H1 (cell line): ENCODE measurements around the gene EFCAB8.

Source experiments
- BCL11A ChIP-seq, 2 experiments: IDR thresholded peaks; one replicate each; pipeline ENCODE4 v1.6.1; 2011; ENCODE audit warnings: low read depth in 2 of 2, low read length in 2 of 2, mild to moderate bottlenecking in 2 of 2
- BRCA1 ChIP-seq: IDR thresholded peaks from 2 replicates; pipeline ENCODE4 v1.6.1; 2012; ENCODE audit warnings: low read depth, low read length, improper control_type of control experiment
- CEBPB ChIP-seq: IDR thresholded peaks from 2 replicates; pipeline ENCODE4 v1.6.1; 2012; ENCODE audit warnings: low read depth, low read length
- EP300 ChIP-seq, 2 experiments: IDR thresholded peaks; 1 replicate in 1 of 2; 2 replicates in 1 of 2; pipeline ENCODE4 v1.6.1; 2011 to 2012; ENCODE audit warnings: low read depth in 2 of 2, low read length in 2 of 2, mild to moderate bottlenecking in 2 of 2, borderline replicate concordance in 1 of 2, inconsistent platforms in 1 of 2, moderate library complexity in 1 of 2
- GABPA ChIP-seq: IDR thresholded peaks from 2 replicates; pipeline ENCODE4 v1.6.1; 2011; ENCODE audit warnings: mild to moderate bottlenecking, low read length, moderate library complexity, borderline replicate concordance; ENCODE audit not compliant: insufficient read depth
- KDM1A ChIP-seq: fragments of 200-600, 300-600 bp; sonication (generic); IDR thresholded peaks from 2 replicates; pipeline ENCODE4 v1.7.1; 2016; ENCODE audit warnings: mild to moderate bottlenecking, low read length, borderline replicate concordance
- MAFK ChIP-seq: IDR thresholded peaks from 2 replicates; pipeline ENCODE4 v1.6.1; 2012; ENCODE audit warnings: low read depth, mild to moderate bottlenecking, improper control_type of control experiment, low read length
- POLR2AphosphoS5 ChIP-seq: IDR thresholded peaks from 2 replicates; pipeline ENCODE4 v1.6.1; 2011; ENCODE audit warnings: low read depth, low read length
- SAP30 ChIP-seq: fragments of 300-600 bp; sonication (generic); IDR thresholded peaks from 2 replicates; pipeline ENCODE4 v1.7.1; 2012; ENCODE audit warnings: low read length, moderate library complexity, mild to moderate bottlenecking, inconsistent platforms; ENCODE audit not compliant: insufficient read depth, insufficient replicate concordance
- TAF1 ChIP-seq: IDR thresholded peaks from 2 replicates; pipeline ENCODE4 v1.6.1; 2011; ENCODE audit warnings: mild to moderate bottlenecking, low read depth, low read length
- TCF12 ChIP-seq: IDR thresholded peaks from 2 replicates; pipeline ENCODE4 v1.6.1; 2011; ENCODE audit warnings: low read depth, mild to moderate bottlenecking, low read length
- TF ChIP-seq, protein P1 (sequence below): IDR thresholded peaks from 2 replicates; pipeline ENCODE4 v1.6.1; 2011; ENCODE audit warnings: low read depth, mild to moderate bottlenecking, low read length; ENCODE audit not compliant: insufficient read depth
- TF ChIP-seq, protein P2 (sequence below), 3 experiments: IDR thresholded peaks; 1 replicate in 2 of 3; 2 replicates in 1 of 3; pipeline versions ENCODE4 v1.5.1 to v1.6.1; 2011; ENCODE audit warnings: low read length in 3 of 3, mild to moderate bottlenecking in 3 of 3, inconsistent platforms in 2 of 3, low read depth in 1 of 3, moderate library complexity in 1 of 3; ENCODE audit not compliant: insufficient read depth in 1 of 3; ENCODE audit errors: control extremely low read depth in 1 of 3

DNA sequence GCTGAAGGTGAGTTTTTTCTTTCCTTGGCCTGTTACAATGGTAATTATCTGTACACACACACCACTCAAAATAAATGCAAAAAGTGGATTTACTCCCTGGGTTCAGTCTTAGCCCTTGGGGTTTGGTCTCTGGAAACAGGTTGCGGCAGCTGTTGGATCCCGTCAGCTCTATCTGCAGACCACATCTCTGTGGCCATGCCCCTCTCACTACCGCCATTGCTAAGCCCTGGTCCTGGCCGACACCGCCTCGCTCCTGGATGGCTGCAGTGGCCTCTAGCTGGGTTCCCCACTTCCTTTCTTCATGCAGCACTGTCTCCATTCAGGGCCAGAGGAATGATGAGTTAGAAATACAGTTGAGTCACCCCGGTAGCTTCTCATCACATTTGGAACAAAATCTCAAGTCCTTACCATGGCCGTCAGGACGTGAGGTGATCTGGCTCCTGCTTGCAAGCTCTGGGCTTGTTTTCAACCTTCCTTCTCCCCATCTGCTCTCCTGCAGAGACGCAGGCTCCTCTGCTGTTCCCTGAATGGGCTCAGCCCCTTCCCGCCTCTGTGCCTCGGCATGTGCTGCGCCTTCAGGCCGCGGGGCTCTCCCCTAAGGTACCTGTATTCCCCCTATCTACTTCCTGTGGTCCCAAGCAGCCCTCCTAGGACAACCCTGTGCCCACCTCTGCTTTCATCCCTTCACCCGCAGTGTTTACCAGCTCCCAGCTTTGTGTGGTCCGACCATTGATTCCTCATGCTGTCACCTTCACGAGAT lies 38.0 kb downstream of the EFCAB8 start:
- TF ChIP-seq GABPA (no peak), EP300 (IDR thresholded peaks at IDR 0.05; ENCODE audit: borderline replicate concordance in 1 of 2, low read depth in 2 of 2, low read length in 2 of 2) (no peak), KDM1A (no peak), MAFK (no peak), TAF1 (no peak), CEBPB (no peak), BCL11A (IDR thresholded peaks at IDR 0.05; ENCODE audit: low read depth in 2 of 2, low read length in 2 of 2) (no peak), BRCA1 (no peak), POLR2AphosphoS5 (no peak), SAP30 (no peak), TCF12 (no peak)
- TF ChIP-seq, protein P1, sequence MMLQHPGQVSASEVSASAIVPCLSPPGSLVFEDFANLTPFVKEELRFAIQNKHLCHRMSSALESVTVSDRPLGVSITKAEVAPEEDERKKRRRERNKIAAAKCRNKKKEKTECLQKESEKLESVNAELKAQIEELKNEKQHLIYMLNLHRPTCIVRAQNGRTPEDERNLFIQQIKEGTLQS = no peak
- TF ChIP-seq, protein P2, sequence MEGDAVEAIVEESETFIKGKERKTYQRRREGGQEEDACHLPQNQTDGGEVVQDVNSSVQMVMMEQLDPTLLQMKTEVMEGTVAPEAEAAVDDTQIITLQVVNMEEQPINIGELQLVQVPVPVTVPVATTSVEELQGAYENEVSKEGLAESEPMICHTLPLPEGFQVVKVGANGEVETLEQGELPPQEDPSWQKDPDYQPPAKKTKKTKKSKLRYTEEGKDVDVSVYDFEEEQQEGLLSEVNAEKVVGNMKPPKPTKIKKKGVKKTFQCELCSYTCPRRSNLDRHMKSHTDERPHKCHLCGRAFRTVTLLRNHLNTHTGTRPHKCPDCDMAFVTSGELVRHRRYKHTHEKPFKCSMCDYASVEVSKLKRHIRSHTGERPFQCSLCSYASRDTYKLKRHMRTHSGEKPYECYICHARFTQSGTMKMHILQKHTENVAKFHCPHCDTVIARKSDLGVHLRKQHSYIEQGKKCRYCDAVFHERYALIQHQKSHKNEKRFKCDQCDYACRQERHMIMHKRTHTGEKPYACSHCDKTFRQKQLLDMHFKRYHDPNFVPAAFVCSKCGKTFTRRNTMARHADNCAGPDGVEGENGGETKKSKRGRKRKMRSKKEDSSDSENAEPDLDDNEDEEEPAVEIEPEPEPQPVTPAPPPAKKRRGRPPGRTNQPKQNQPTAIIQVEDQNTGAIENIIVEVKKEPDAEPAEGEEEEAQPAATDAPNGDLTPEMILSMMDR (IDR thresholded peaks at IDR 0.05; ENCODE audit: control extremely low read depth in 1 of 3, insufficient read depth in 1 of 3, low read depth in 1 of 3, low read length in 3 of 3) = no peak
